ENCODE results near the gene EIF3K.

Gene EIF3K

GRCh38 chr19:38665950-38666662, 47.1 kb downstream of the EIF3K start:
- no peak for DNase-seq (ENCODE audit: low read depth)

- DNase-seq (ENCODE audit: low read depth) = no peak
These were observed 47.9 kb downstream of the EIF3K start for GRCh38 chr19:38666663-38667511.

GRCh38 chr19:38667661-38668171, 48.7 kb downstream of the EIF3K start:
- no peak for DNase-seq (ENCODE audit: low read depth)

GRCh38 chr19:38669552-38669951, 50.6 kb downstream of the EIF3K start:
- DNase-seq (ENCODE audit: low read depth) = no peak

- DNase-seq (ENCODE audit: low read depth) = no peak
These were observed 52.0 kb downstream of the EIF3K start for GRCh38 chr19:38670921-38671398.

- DNase-seq (ENCODE audit: low read depth) = no peak
These were observed 52.7 kb downstream of the EIF3K start for GRCh38 chr19:38671654-38672053.

- no peak for DNase-seq (ENCODE audit: low read depth)
These were observed 54.0 kb downstream of the EIF3K start for GRCh38 chr19:38673030-38673429.

- DNase-seq (ENCODE audit: low read depth) = no peak
These were observed 55.6 kb downstream of the EIF3K start for GRCh38 chr19:38674388-38675171.

- no peak for DNase-seq (ENCODE audit: low read depth)
These were observed 56.6 kb downstream of the EIF3K start for GRCh38 chr19:38675611-38676010.

- no peak for DNase-seq (ENCODE audit: low read depth)
These were observed 57.3 kb downstream of the EIF3K start for GRCh38 chr19:38676023-38676877.

GRCh38 chr19:38676878-38677646, 58.1 kb downstream of the EIF3K start:
- no peak for DNase-seq (ENCODE audit: low read depth)

- no peak for DNase-seq (ENCODE audit: low read depth)
These were observed 59.4 kb downstream of the EIF3K start for GRCh38 chr19:38678217-38678890.

GRCh38 chr19:38678891-38679494, 60.0 kb downstream of the EIF3K start:
- DNase-seq (ENCODE audit: low read depth) = no peak

GRCh38 chr19:38679839-38680238, 60.9 kb downstream of the EIF3K start:
- DNase-seq (ENCODE audit: low read depth) = no peak

- no peak for DNase-seq (ENCODE audit: low read depth)
These were observed 63.3 kb downstream of the EIF3K start for GRCh38 chr19:38682195-38682867.

- DNase-seq (ENCODE audit: low read depth) = no peak
These were observed 63.9 kb downstream of the EIF3K start for GRCh38 chr19:38682872-38683392.

GRCh38 chr19:38683393-38684077, 64.5 kb downstream of the EIF3K start:
- peak; percentile 84 for DNase-seq (ENCODE audit: low read depth)

All from T-helper 22 cell (primary cell).